GM10266 (cell line): Measurements from ENCODE around the gene MED31.
"Not testable (repeated sequence)": the region's sequence is repeated elsewhere in the genome, so short reads cannot be mapped to it uniquely, and the experiment has no call there.

Experiments
- DNase-seq: peaks from one replicate; pipeline ENCODE4 v3.0.0; 2012; ENCODE audit errors: extremely low spot score
- CTCF ChIP-seq: IDR thresholded peaks from 2 replicates; pipeline ENCODE4 v1.5.1; 2012; ENCODE audit warnings: mild to moderate bottlenecking, low read depth; ENCODE audit not compliant: control insufficient read depth, insufficient read depth; ENCODE audit errors: missing control alignments

Gene MED31

GRCh38 chr17:6660805-6661463 is 9.5 kb upstream of the MED31 start:
- DNase-seq, result peak; percentile 65
- TF ChIP-seq CTCF, result no peak

- TF ChIP-seq CTCF, result no peak
- DNase-seq, result no peak
These were observed 8.7 kb upstream of the MED31 start for GRCh38 chr17:6660101-6660500.

GRCh38 chr17:6658411-6658810 is 7.0 kb upstream of the MED31 start:
- not testable (repeated sequence) for DNase-seq

GRCh38 chr17:6657633-6658287 is 6.4 kb upstream of the MED31 start:
- no peak for TF ChIP-seq CTCF
- DNase-seq, result no peak

GRCh38 chr17:6656797-6657632 is 5.6 kb upstream of the MED31 start:
- peak; percentile 45 for DNase-seq

GRCh38 chr17:6655732-6656361 is 4.4 kb upstream of the MED31 start:
- DNase-seq, result not testable (repeated sequence)

- DNase-seq, result no peak
- TF ChIP-seq CTCF, result no peak
These were observed 3.7 kb upstream of the MED31 start for GRCh38 chr17:6654841-6655731.

GRCh38 chr17:6651919-6652452 is 581 bp upstream of the MED31 start:
- TF ChIP-seq CTCF, result no peak
- peak; percentile 51 for DNase-seq
